Activated T-cell treated with anti-CD3 and anti-CD28 coated beads, Interleukin-2, amount 50 U/mL, for 24 hours (primary cell): Measurements from ENCODE around the gene ZNF180.
A peak's percentile ranks its signal among the peaks of the same experiment; 100 is the strongest.
"Not testable (repeated sequence)": the region's sequence is repeated elsewhere in the genome, so short reads cannot be mapped to it uniquely, and the experiment has no call there.

Experiments
- DNase-seq: peaks from one replicate; pipeline ENCODE4 v3.0.0-alpha.2; 2020
- H3K27ac Mint-ChIP-seq: 2 replicates; pipeline ENCODE4 v1.8.0; 2020; ENCODE audit warnings: mild to moderate bottlenecking, mixed read lengths
- H3K27me3 Mint-ChIP-seq: 2 replicates; pipeline ENCODE4 v1.8.0; 2020; ENCODE audit warnings: mixed read lengths
- H3K36me3 Mint-ChIP-seq: 2 replicates; pipeline ENCODE4 v1.8.0; 2020; ENCODE audit warnings: low read depth, mixed read lengths
- H3K4me1 Mint-ChIP-seq: 2 replicates; pipeline ENCODE4 v1.8.0; 2020; ENCODE audit warnings: low read depth, mixed read lengths
- H3K4me3 Mint-ChIP-seq: 2 replicates; pipeline ENCODE4 v1.8.0; 2020; ENCODE audit warnings: mild to moderate bottlenecking, moderate library complexity, mixed read lengths
- H3K9me3 Mint-ChIP-seq: 2 replicates; pipeline ENCODE4 v1.8.0; 2020; ENCODE audit warnings: mixed read lengths

Gene ZNF180

GRCh38 chr19:44521370-44521769 is 21.0 kb upstream of the ZNF180 start:
- Mint-ChIP-seq H3K27ac (no peak overlapping the region), H3K4me1 (no peaks in the 10 kb centered on the region), H3K27me3 (peaks cover 3% of the 10 kb centered on the region), H3K9me3 (peaks cover 12% of the 10 kb centered on the region), H3K36me3 (no peaks in the 10 kb centered on the region), H3K4me3 (no peak overlapping the region)
- no peak for DNase-seq

GRCh38 chr19:44517146-44517545 is 16.8 kb upstream of the ZNF180 start:
- Mint-ChIP-seq H3K27ac (no peak overlapping the region), H3K4me3 (no peak overlapping the region), H3K36me3 (peaks cover 3% of the 10 kb centered on the region), H3K27me3 (peaks cover 15% of the 10 kb centered on the region), H3K4me1 (no peaks in the 10 kb centered on the region), H3K9me3 (peaks cover 21% of the 10 kb centered on the region)
- no peak for DNase-seq

GRCh38 chr19:44515907-44516306 is 15.6 kb upstream of the ZNF180 start:
- Mint-ChIP-seq H3K4me1 (no peaks in the 10 kb centered on the region), H3K27ac (no peak overlapping the region), H3K9me3 (peaks cover 27% of the 10 kb centered on the region), H3K36me3 (peaks cover 3% of the 10 kb centered on the region), H3K4me3 (no peak overlapping the region), H3K27me3 (peaks cover 22% of the 10 kb centered on the region)
- DNase-seq, result no peak

- H3K27ac Mint-ChIP-seq, result no peak overlapping the region
- peaks cover 33% of the 10 kb centered on the region for H3K9me3 Mint-ChIP-seq
- DNase-seq, result no peak
- peaks cover 26% of the 10 kb centered on the region for H3K27me3 Mint-ChIP-seq
- no peak overlapping the region for H3K4me3 Mint-ChIP-seq
- H3K36me3 Mint-ChIP-seq, result peaks cover 3% of the 10 kb centered on the region
- H3K4me1 Mint-ChIP-seq, result no peaks in the 10 kb centered on the region
These were observed 14.7 kb upstream of the ZNF180 start for GRCh38 chr19:44515031-44515430.

GRCh38 chr19:44512326-44513298 is 12.3 kb upstream of the ZNF180 start:
- no peak overlapping the region for H3K4me3 Mint-ChIP-seq
- DNase-seq, result peak; percentile 36
- no peak overlapping the region for H3K27ac Mint-ChIP-seq
- peaks cover 3% of the 10 kb centered on the region for H3K36me3 Mint-ChIP-seq
- no peaks in the 10 kb centered on the region for H3K4me1 Mint-ChIP-seq
- peaks cover 43% of the 10 kb centered on the region for H3K27me3 Mint-ChIP-seq
- peaks cover 48% of the 10 kb centered on the region for H3K9me3 Mint-ChIP-seq

- peaks cover 45% of the 10 kb centered on the region for H3K9me3 Mint-ChIP-seq
- no peak for DNase-seq
- no peaks in the 10 kb centered on the region for H3K36me3 Mint-ChIP-seq
- H3K4me3 Mint-ChIP-seq, result no peak overlapping the region
- H3K4me1 Mint-ChIP-seq, result no peaks in the 10 kb centered on the region
- peaks cover 64% of the 10 kb centered on the region for H3K27me3 Mint-ChIP-seq
- H3K27ac Mint-ChIP-seq, result no peak overlapping the region
These were observed 9.2 kb upstream of the ZNF180 start for GRCh38 chr19:44509478-44509877.

- no peak for DNase-seq
- H3K36me3 Mint-ChIP-seq, result peaks cover 71% of the 10 kb centered on the region
- H3K4me1 Mint-ChIP-seq, result peaks cover 38% of the 10 kb centered on the region
- H3K27ac Mint-ChIP-seq, result peak overlapping the region; percentile 94
- peak overlapping the region; percentile 93 for H3K4me3 Mint-ChIP-seq
- H3K9me3 Mint-ChIP-seq, result peaks cover 62% of the 10 kb centered on the region
- peaks cover 2% of the 10 kb centered on the region for H3K27me3 Mint-ChIP-seq
These were observed 763 bp downstream of the ZNF180 start for GRCh38 chr19:44499559-44499958.

- no peaks in the 10 kb centered on the region for H3K27me3 Mint-ChIP-seq
- no peak overlapping the region for H3K27ac Mint-ChIP-seq
- H3K9me3 Mint-ChIP-seq, result peaks cover 65% of the 10 kb centered on the region
- no peak for DNase-seq
- peak overlapping the region; percentile 93 for H3K4me3 Mint-ChIP-seq
- peaks cover 77% of the 10 kb centered on the region for H3K36me3 Mint-ChIP-seq
- peaks cover 38% of the 10 kb centered on the region for H3K4me1 Mint-ChIP-seq
These were observed 1.3 kb downstream of the ZNF180 start for GRCh38 chr19:44498988-44499387.

GRCh38 chr19:44496711-44497110 is 3.6 kb downstream of the ZNF180 start:
- Mint-ChIP-seq H3K27me3 (no peaks in the 10 kb centered on the region), H3K9me3 (peaks cover 74% of the 10 kb centered on the region), H3K36me3 (peaks cover 95% of the 10 kb centered on the region), H3K4me3 (no peak overlapping the region), H3K27ac (no peak overlapping the region), H3K4me1 (peaks cover 38% of the 10 kb centered on the region)
- no peak for DNase-seq

- Mint-ChIP-seq H3K36me3 (peaks cover 100% of the 10 kb centered on the region), H3K4me1 (no peaks in the 10 kb centered on the region), H3K27me3 (no peaks in the 10 kb centered on the region), H3K9me3 (peaks cover 84% of the 10 kb centered on the region), H3K4me3 (no peak overlapping the region), H3K27ac (no peak overlapping the region)
- no peak for DNase-seq
These were observed 23.5 kb downstream of the ZNF180 start for GRCh38 chr19:44476559-44477408.

GRCh38 chr19:44468730-44469129 is 31.6 kb downstream of the ZNF180 start:
- Mint-ChIP-seq H3K36me3 (peaks cover 73% of the 10 kb centered on the region), H3K9me3 (peaks cover 80% of the 10 kb centered on the region)
- not testable (repeated sequence) for H3K27ac Mint-ChIP-seq, DNase-seq, H3K27me3 Mint-ChIP-seq, H3K4me1 Mint-ChIP-seq, H3K4me3 Mint-ChIP-seq

GRCh38 chr19:44462600-44463286 is 37.6 kb downstream of the ZNF180 start:
- not testable (repeated sequence) for H3K27ac Mint-ChIP-seq, H3K4me3 Mint-ChIP-seq, H3K4me1 Mint-ChIP-seq, DNase-seq, H3K27me3 Mint-ChIP-seq
- Mint-ChIP-seq H3K36me3 (peaks cover 30% of the 10 kb centered on the region), H3K9me3 (peaks cover 60% of the 10 kb centered on the region)

- H3K4me1 Mint-ChIP-seq, H3K27me3 Mint-ChIP-seq, H3K27ac Mint-ChIP-seq, H3K4me3 Mint-ChIP-seq, DNase-seq: not testable (repeated sequence)
- Mint-ChIP-seq H3K36me3 (peaks cover 35% of the 10 kb centered on the region), H3K9me3 (peaks cover 50% of the 10 kb centered on the region)
These were observed 44.3 kb downstream of the ZNF180 start for GRCh38 chr19:44456016-44456415.

GRCh38 chr19:44455100-44455499 is 45.2 kb downstream of the ZNF180 start:
- peaks cover 40% of the 10 kb centered on the region for H3K36me3 Mint-ChIP-seq
- H3K9me3 Mint-ChIP-seq, result peaks cover 54% of the 10 kb centered on the region
- H3K27me3 Mint-ChIP-seq, result no peaks in the 10 kb centered on the region
- no peak for DNase-seq
- H3K4me3 Mint-ChIP-seq, result no peak overlapping the region
- no peak overlapping the region for H3K27ac Mint-ChIP-seq
- no peaks in the 10 kb centered on the region for H3K4me1 Mint-ChIP-seq
